GM19372 (cell line): ENCODE measurements around the gene CNTNAP2.
"Not testable (repeated sequence)": the region's sequence is repeated elsewhere in the genome, so short reads cannot be mapped to it uniquely, and the experiment has no call there.

Experiments used
- ATAC-seq: cut with Tn5 transposase; IDR thresholded peaks from one replicate; pipeline ENCODE4 v1.9.1; 2021; ENCODE audit warnings: mild to moderate bottlenecking, low read depth, moderate library complexity; ENCODE audit not compliant: unreplicated experiment

The CNTNAP2 gene

DNA sequence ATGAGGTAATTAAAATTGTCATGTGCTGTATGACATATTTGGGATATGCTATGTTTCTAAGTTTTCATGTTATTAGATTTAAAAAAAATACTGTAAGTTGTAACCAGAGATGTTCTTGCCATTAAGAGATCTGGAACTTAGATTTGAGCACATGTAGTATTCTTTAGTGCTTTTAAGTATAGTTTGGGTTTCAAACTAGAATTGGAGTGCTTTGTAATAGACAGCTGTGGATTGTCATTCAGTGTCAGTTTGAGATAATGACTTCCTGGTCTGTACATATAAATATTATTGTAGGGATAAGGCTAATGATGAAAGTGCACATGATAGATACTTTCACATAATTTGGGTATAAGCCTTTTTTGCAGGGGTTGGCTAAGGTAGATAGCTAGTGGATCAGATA lies 936.2 kb downstream of the CNTNAP2 start:
- ATAC-seq, result no peak

DNA sequence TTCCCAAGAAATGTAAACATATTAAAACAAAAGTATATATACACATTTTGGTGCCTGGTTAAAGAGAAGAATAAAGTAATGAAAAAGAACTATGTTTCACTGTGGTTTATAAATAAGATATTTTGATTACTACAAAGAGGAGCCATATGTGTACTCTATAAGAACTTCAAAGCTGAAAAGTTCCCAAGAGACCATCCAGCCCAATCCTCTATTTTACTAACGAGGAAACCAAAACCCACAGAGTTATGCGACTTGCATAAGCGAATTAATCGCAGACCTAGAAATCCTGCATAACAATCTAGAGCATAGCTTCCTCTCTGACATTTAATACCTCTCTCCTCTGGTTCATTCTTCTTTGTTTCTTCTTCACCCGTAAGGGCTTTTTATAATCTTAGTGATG lies 937.1 kb downstream of the CNTNAP2 start:
- no peak for ATAC-seq

DNA sequence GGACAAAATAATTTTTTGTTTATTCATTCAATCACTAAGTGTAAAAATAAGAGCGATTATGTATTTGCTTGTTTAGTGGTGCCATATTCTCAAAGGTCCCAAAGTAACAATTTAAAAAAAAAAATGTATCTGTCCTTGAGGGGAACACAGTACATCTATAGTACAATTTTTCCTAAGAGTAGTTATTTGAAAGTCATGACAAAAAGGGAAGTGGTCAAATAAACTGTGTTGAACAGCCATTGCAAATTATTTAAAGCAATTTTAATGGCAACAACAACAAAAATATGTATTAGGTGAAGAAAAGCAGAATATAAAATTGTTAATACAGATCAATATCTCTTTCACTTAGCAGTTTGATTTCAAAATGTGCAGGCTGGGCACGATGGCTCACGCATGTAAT lies 943.5 kb downstream of the CNTNAP2 start:
- no peak for ATAC-seq

DNA sequence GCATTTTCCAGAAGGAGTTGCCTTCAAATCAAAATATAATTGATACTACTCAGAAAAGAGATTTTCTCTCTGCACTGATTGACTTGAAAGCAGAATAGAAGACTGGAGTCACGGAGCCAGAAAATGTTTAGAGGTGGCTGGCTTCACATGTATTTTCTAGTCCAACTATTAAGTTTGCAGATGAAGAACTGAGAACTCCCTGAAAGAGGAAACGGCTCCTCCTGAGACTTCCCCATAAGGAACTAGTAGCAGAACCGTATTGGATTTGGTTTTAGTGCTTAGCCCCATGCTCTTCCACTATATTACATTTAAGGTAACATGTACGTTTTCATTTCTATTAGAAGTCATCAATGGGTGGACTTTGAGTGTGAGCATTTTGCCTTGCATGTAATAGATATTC lies 946.3 kb downstream of the CNTNAP2 start:
- no peak for ATAC-seq

DNA sequence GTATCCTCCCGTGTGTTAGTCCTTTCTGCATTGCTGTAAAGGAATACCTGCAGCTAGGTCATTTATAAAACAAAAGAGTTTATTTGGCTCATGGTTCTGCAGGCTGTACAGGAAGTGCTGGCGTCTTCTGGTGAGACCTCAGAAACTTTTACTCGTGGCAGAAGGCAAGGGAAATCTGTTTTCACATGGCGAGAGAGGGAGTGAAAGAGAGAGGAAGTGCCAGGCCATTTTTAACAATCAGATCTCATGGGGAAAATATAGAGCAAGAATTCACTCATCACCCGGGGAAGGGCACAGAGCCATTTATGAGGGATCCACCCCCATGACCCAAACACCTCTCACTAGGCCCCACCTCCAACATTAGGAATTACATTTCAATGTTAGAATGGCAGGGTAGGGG lies 952.2 kb downstream of the CNTNAP2 start:
- no peak for ATAC-seq

DNA sequence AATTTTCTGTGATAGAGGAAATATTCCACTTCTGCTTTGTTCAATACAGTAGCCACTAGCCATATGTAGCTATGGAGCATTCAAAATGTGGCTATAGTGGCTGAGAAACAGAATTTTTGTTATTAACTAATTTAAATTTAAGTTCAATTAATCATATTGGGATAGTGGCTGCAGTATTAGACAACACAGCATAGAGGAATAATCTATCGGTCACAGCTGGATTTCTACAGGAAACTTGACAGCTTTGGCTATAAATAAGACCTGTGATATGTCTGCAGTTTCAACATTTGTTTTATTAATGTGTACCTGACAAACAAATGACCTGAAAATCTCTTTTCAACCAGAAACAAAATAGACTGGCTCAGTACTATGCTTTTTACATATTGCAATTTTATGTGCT lies 953.2 kb downstream of the CNTNAP2 start:
- no peak for ATAC-seq

DNA sequence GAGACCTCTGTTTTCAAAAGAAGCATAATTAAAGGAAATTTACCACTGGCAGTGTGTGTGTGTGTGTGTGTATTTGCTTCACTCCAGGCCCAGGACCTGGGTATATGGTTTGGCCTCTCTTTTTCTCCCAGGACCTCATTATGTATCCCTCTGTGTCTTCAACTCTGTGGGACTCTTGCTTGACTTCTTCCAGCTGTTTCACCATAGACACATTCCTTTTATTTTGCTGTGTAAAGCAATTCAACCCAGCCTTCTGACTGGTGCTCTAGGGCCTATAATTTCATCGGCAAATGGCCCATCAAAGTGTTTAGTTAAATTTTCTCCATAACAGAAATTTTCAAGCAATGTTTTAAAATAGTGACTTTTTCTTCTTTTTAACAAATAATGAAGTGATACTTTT lies 954.3 kb downstream of the CNTNAP2 start:
- no peak for ATAC-seq

DNA sequence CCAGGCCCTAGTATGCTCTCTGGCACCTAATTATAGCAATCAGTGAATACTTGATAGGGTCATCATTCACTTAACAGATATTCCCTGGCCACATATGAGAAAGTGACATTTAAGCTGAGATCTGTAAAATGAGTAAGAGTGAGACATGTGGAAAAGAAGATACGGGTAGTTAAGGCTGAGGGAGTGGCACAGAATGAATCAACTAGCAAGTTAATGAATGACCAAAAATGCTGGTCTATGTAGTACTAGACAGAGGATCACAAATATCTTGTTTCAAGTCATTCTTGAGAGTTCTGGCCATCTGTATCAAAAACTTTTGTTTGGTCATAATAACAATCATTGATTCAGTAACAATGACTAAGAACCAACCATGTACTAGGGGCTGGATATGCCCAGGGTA lies 954.9 kb downstream of the CNTNAP2 start:
- ATAC-seq, result no peak

DNA sequence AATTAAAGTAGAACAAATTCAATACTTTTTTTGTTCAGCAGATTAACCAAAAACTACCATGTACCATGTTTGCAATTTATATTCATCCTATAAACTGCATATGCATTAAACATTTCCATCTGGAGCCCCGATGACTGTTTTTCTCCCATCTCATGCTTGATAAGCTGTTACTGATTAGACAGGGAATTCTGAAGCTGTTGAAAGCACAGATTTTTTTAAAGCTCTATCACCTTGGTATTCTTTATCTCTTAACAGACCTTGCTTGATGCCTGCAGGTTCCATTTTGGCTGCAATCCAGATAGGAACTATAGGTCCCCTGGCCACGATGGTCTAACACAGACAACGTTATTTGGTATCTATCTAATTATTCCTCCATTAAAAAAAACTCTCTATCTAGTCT lies 961.7 kb downstream of the CNTNAP2 start:
- no peak for ATAC-seq

DNA sequence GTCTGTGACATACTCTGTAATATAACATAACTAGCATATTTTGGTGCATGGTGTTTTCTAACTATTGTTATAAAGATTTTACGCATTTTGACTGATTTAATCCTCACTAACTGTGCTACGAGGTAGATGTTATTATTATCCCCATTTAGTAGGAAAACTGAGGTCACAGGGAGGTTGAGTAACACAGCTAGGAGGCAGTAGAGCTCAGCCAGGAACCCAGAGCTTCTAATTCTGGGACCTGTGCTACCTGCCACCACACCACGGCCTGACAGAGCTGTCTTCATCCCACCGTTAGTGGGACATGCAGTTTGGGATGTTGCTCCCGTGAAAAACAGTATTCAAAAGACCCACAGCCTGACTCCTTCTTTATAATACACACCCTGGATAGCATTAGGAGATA lies 962.5 kb downstream of the CNTNAP2 start:
- no peak for ATAC-seq

DNA sequence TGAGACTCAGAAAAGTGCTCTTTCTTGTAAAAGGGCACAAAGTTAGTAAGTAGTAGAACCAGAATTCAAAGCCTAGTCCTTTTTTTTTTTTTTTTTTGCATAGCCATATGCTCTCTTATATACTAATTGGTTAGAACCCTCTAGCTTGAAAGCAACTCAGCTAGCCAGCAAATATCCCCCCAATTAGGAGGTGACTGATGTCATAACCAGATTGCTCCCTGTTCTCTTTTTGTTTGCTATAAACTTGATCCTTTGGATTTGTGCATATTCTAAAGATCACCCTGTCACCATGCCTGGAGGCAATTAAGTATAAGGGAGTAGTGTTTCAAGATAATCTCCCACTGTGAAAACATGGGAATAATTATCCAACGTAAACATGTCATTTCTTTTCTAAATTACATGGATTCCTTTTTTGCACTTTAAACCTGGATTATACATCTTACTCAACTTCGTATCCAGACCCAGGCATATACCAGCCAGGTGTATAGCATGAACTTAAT lies 963.4 kb downstream of the CNTNAP2 start:
- ATAC-seq, result no peak

DNA sequence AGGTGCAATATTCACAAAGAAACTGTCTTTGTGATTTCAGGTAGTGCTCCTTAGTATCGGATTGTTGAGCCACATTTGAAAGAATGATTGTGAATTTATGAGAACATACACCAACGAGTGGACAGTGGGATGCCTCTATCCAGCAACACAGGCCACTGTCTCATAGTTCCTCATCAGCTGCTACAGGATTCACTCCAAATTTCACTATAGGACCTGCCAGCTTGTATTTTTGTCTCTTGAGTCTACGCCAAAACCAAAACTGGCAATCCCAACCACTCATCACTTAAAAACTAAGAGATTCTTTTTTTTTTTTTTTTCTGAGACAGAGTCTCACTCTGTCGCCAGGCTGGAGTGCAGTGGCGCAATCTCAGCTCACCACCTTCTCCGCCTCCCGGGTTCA lies 964.5 kb downstream of the CNTNAP2 start:
- no peak for ATAC-seq

DNA sequence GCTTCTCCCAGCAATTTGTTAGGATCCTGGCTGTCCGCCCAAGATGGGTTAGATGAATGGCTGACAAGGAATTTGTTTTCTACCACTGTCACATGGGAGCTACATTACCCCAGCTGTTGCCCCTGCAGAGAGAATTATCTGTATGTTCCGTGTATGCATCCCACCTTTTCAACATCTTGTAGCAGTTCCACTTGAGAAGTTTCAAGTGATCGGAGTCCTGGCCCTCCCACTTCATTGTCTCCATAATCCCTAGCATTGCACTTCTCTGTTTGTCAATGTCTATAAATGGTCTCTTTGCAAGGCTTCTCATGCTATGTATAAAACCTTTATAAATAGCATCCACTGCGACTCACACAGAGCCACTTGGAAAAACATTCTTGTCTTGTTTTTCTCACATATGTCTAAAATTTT lies 972.5 kb downstream of the CNTNAP2 start:
- ATAC-seq, result no peak

DNA sequence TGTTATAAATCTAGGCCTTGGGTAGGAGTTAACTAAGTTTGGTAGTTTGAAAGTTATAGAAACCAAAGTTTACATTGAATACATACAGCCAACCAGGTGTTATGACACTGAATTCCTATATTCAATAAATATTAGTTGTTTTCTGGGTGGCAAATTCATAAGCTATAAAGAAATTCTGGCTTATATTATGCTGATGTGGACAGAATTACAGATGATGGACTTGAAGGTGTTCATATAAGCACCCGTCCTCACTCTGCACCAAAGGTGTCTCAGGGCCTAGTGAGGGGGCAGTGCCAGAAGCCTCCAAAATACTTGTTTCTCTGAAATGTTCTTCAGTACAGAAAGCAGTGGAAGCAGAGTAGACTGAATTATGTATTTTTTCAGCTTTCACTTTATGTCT lies 973.0 kb downstream of the CNTNAP2 start:
- ATAC-seq, result no peak

DNA sequence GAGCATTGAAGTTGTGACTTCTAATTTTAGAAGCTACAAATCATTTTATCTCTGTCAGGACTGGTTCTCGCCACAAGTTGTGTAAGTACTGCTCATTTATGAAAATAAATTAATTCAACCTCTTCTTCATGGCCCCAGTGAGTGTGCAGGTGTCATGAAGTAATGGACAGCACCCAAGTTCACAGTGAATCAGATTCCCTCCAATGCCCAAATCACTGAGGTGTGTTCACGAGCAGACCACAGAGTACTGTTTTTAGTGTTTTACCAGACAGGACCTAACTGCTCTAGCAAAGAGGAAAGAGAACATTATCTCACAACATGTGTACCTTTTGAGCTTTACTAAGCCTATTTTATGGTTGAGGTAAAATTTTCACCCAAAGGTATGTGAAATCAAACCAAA lies 980.0 kb downstream of the CNTNAP2 start:
- ATAC-seq, result no peak

DNA sequence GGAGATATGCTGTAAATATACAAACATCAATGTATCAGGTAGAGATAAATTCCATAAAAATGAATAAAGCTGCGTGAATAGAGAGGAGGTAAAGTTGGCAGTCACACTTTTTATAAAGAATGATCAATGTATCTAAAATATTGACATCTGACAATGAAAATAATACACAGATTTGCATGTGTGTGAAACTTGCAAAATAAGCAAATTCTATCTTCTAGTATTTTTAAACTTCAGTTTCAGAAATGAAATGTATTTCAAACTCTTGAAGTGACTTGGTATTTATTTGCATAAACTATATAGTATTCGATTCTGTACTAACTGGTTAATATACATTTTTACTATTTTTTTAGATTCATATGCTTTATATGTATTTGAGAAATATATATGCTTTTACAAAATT lies 986.6 kb downstream of the CNTNAP2 start:
- ATAC-seq, result no peak

DNA sequence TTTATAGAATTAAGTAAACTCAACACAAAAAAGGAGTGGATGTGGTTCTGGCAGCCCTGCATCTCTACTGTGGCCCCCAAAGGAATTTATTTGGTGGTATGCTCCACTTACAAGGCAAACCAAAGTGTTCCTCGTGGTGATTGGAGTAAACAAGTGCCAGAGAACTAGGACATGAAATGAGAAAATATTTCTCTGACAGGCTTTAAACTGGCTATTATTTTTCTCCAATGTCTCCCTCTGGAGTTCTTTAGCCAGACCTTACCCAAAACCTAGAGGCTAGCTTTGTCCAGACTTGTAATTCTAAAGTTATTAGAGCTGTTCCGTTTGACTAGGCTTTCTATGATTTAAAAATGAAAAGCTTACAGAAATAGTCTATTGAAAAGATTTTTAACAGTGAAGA lies 990.1 kb downstream of the CNTNAP2 start:
- ATAC-seq, result no peak

DNA sequence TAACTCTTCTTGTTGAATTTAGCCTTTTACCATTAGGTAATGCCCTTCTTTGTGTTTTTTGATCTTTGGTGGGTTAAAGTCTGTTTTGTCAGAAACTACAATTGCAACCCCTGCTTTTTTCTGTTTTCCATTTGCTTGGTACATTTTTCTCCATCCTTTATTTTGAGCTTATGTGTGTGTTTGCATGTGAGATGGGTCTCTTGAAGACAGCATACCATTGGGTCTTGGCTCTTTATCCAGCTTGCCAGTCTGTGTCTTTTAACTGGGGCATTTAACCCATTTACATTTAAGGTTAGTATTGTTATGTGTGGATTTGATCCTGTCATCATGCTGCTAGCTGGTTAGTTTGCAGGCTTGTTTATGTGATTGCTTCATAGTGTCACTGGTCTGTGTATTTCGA lies 997.9 kb downstream of the CNTNAP2 start:
- not testable (repeated sequence) for ATAC-seq

DNA sequence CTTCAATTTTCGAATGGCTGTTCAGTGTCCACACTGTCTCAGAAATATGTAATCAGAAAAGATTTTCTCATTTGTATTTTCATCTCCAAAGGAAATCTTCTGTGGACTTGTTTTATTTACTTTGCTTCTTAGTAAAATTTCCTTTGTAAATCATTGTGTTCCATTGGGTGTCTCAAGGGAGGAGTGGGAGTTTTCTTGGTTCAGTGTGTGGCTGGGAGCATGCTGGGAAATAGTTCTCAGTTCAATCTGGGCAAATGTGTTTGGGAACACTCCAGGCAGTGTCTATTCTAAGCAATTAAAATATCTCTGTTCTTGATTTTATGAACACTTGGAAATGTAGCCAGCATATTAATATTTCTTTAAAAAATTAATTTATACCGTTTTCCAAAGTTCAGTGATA lies 1019.8 kb downstream of the CNTNAP2 start:
- ATAC-seq, result no peak

DNA sequence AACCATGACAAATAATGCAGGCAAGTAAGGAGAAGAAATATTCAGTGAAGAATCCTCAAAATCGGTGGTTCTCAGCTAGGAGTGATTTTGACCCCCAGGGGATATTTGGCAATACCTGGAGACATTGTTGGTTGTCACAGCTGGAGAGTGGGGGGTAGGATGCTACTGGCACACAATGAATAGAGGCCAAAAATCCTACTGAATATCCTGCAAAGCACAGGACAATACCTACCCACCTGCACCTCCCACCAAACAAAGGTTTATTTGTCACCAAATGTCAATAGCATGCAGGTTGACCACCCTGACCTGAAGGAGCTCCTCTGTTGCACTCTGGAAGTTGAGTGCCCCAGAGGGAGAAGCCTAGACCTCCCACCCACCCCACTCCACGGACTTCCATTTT lies 1028.6 kb downstream of the CNTNAP2 start:
- no peak for ATAC-seq

DNA sequence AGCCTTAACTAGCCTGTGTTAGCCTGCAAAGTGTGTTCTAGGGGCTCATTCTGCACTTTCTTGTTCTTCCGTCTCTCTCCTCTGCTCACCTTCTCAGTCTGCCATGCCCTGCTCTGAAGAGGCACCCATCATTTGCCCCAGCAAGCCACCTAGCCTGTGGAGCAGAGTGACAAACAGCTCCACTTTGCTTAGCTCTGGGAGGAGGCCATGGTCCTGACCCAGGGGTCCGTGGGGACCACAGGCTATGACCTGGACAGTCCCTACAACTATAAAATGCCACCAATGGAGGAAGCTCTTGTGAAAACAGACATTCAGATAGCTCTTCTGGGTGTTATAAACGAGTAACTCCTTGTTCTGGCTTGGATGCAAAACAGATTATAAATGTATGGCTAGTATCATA lies 1029.6 kb downstream of the CNTNAP2 start:
- no peak for ATAC-seq

DNA sequence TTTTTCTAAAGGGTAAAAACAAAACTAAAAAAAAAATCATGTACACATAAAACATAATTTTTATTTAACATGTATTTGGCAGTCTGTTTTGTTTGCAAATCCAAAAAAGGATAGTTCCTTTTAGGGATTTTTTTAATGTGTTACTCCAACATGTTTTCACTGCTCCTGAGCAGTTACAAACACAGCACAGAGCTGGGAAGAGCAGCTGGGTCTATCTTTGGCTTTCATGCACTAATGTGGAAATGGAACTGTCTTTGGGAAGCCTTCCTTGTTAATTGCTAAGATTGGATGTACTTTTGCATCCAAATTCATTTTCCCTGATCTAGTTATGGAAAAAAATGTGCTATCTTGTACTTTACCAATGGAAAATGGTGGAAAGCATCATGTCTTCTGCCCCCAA lies 1035.1 kb downstream of the CNTNAP2 start:
- ATAC-seq, result no peak

DNA sequence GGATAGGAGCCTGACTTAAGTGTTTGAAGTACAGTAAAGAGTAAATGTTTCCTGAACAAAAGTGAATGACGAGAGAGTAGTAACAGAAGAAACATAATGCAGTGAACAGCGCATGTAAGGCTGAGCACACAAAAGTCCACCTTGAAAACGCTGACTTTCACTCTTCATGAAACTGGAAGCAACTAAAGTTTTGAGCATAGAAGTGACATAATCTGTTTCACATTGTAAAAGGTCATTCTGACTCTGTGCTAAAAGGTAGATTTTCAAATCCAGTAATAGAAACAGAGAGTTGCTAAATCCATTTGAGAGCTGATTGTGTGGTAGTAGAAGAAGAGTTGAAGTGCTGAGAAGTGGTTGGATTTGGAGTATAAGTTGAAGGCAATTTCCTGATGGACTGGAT lies 1037.0 kb downstream of the CNTNAP2 start:
- ATAC-seq, result no peak
